Hepatocyte (in vitro differentiated cells): ENCODE data around the gene MTIF3.

ENCODE experiments used
- CTCF ChIP-seq: fragments of 200-600 bp; sonication (generic); IDR thresholded peaks from 2 replicates; pipeline ENCODE4 v1.5.1; 2016; ENCODE audit warnings: antibody characterized with exemption, mild to moderate bottlenecking; ENCODE audit not compliant: poor library complexity
- EZH2 ChIP-seq: fragments of 200-600 bp; sonication (generic); IDR thresholded peaks from 2 replicates; pipeline ENCODE4 v1.6.1; 2016; ENCODE audit warnings: antibody characterized with exemption, mild to moderate bottlenecking, borderline replicate concordance
- EZH2phosphoT487 ChIP-seq: fragments of 200-600 bp; sonication (generic); IDR thresholded peaks from one replicate; pipeline ENCODE4 v1.6.1; 2018; ENCODE audit warnings: antibody characterized with exemption, mild to moderate bottlenecking, low read depth, moderate library complexity; ENCODE audit not compliant: unreplicated experiment, severe bottlenecking

- TF ChIP-seq CTCF = no peak
- no peak for TF ChIP-seq EZH2
- no peak for TF ChIP-seq EZH2phosphoT487
Observed at GRCh38 chr13:27450921-27451471, 632 bp upstream of the MTIF3 start.
